ENCODE data around the gene ING5.

Gene ING5

GRCh38 chr2:241743620-241744019 is 41.8 kb downstream of the ING5 start:
- H3K36me3 ChIP-seq: peaks cover 26% of the 10 kb centered on the region

GRCh38 chr2:241744028-241744754 is 42.4 kb downstream of the ING5 start:
- no peak overlapping the region for H3K4me3 ChIP-seq (ENCODE audit: low read depth, low read length)
- H3K9me3 ChIP-seq: no peaks in the 10 kb centered on the region
- peaks cover 32% of the 10 kb centered on the region for H3K36me3 ChIP-seq
- no peak for TF ChIP-seq CTCF (IDR thresholded peaks at IDR 0.05; ENCODE audit: low read depth, low read length)
- no peak for DNase-seq
- no peaks in the 10 kb centered on the region for H3K4me1 ChIP-seq
- H3K27me3 ChIP-seq: no peaks in the 10 kb centered on the region

More at GRCh38 chr2:241743620-241744019, 41.8 kb downstream of the ING5 start:
- no peaks in the 10 kb centered on the region for H3K27me3 ChIP-seq
- no peaks in the 10 kb centered on the region for H3K4me1 ChIP-seq
- H3K9me3 ChIP-seq: no peaks in the 10 kb centered on the region
- no peak overlapping the region for H3K4me3 ChIP-seq (ENCODE audit: low read depth, low read length)
- DNase-seq: no peak
- no peak for TF ChIP-seq CTCF (IDR thresholded peaks at IDR 0.05; ENCODE audit: low read depth, low read length)

- TF ChIP-seq CTCF (IDR thresholded peaks at IDR 0.05; ENCODE audit: low read depth, low read length): no peak
- Histone ChIP-seq H3K4me3 (ENCODE audit: low read depth, low read length) (no peak overlapping the region), H3K4me1 (no peaks in the 10 kb centered on the region), H3K9me3 (no peaks in the 10 kb centered on the region), H3K36me3 (peaks cover 35% of the 10 kb centered on the region), H3K27me3 (no peaks in the 10 kb centered on the region)
- DNase-seq: no peak
Observed at GRCh38 chr2:241745276-241745675, 43.4 kb downstream of the ING5 start.

- Histone ChIP-seq H3K27me3 (no peaks in the 10 kb centered on the region), H3K36me3 (peaks cover 42% of the 10 kb centered on the region), H3K4me1 (no peaks in the 10 kb centered on the region), H3K9me3 (no peaks in the 10 kb centered on the region), H3K4me3 (ENCODE audit: low read depth, low read length) (no peak overlapping the region)
- DNase-seq: no peak
- TF ChIP-seq CTCF (IDR thresholded peaks at IDR 0.05; ENCODE audit: low read depth, low read length): no peak
Observed at GRCh38 chr2:241746084-241746483, 44.2 kb downstream of the ING5 start.

- H3K4me3 ChIP-seq (ENCODE audit: low read depth, low read length): no peak overlapping the region
- H3K36me3 ChIP-seq: peaks cover 52% of the 10 kb centered on the region
- no peaks in the 10 kb centered on the region for H3K4me1 ChIP-seq
- H3K9me3 ChIP-seq: no peaks in the 10 kb centered on the region
- DNase-seq: no peak
- no peaks in the 10 kb centered on the region for H3K27me3 ChIP-seq
- no peak for TF ChIP-seq CTCF (IDR thresholded peaks at IDR 0.05; ENCODE audit: low read depth, low read length)
Observed at GRCh38 chr2:241748468-241749256, 46.8 kb downstream of the ING5 start.
